Osteoblast (primary cell): Measurements from ENCODE around the gene FBXL7. TPM values are rescaled to one million over a fixed set of nuclear protein-coding genes. Genes with fewer than 3 reads are reported as not detected.

ENCODE experiments used
- DNase-seq: peaks from one replicate; pipeline ENCODE4 v3.0.0; 2011; ENCODE audit warnings: low spot score, mixed read lengths; ENCODE audit not compliant: insufficient read length; ENCODE audit errors: missing footprints
- H2AFZ ChIP-seq: 2 replicates; pipeline ENCODE4 v1.6.0; 2011; ENCODE audit warnings: mild to moderate bottlenecking, low read length
- H3K27ac ChIP-seq: 2 replicates; pipeline ENCODE4 v1.5.1; 2011; ENCODE audit warnings: mild to moderate bottlenecking, low read depth, low read length, moderate library complexity
- H3K27me3 ChIP-seq: 2 replicates; pipeline ENCODE4 v1.6.0; 2012; ENCODE audit warnings: mild to moderate bottlenecking, control low read depth, inconsistent platforms, low read length, moderate library complexity; ENCODE audit not compliant: insufficient read depth
- H3K36me3 ChIP-seq: 2 replicates; pipeline ENCODE4 v1.5.1; 2011; ENCODE audit warnings: mild to moderate bottlenecking, low read length, control low read depth, moderate library complexity; ENCODE audit not compliant: insufficient read depth
- H3K4me1 ChIP-seq: 2 replicates; pipeline ENCODE4 v1.5.1; 2011; ENCODE audit warnings: mild to moderate bottlenecking, low read length, control low read depth, moderate library complexity; ENCODE audit not compliant: insufficient read depth
- H3K4me2 ChIP-seq: 2 replicates; pipeline ENCODE4 v1.6.0; 2011; ENCODE audit warnings: mild to moderate bottlenecking, low read length; ENCODE audit not compliant: insufficient read depth
- H3K4me3 ChIP-seq: fragments of 200-600 bp; sonication (generic); 3 replicates; pipeline ENCODE4 v1.5.1; 2012; ENCODE audit warnings: mild to moderate bottlenecking, low read length, inconsistent platforms; ENCODE audit not compliant: insufficient read depth
- H3K79me2 ChIP-seq: 2 replicates; pipeline ENCODE4 v1.6.0; 2012; ENCODE audit warnings: mild to moderate bottlenecking, low read length, control low read depth, inconsistent platforms; ENCODE audit not compliant: insufficient read depth
- H3K9me3 ChIP-seq: 2 replicates; pipeline ENCODE4 v1.5.1; 2011; ENCODE audit warnings: low read depth, low read length, control low read depth
- H4K20me1 ChIP-seq: 2 replicates; pipeline ENCODE4 v1.6.0; 2012; ENCODE audit warnings: mild to moderate bottlenecking, low read length, control low read depth; ENCODE audit not compliant: insufficient read depth
- CTCF ChIP-seq: IDR thresholded peaks from 2 replicates; pipeline ENCODE4 v1.5.1; 2011; ENCODE audit warnings: mild to moderate bottlenecking, low read depth, low read length, moderate library complexity; ENCODE audit errors: extremely low read depth
- total RNA-seq: library from RNA; depleted of rRNA; stranded (reverse); fragments of >200 nt; gene quantifications from 2 replicates; pipeline ENCODE4 v1.2.3, GENCODE V29; 2012

The FBXL7 gene
- total RNA-seq, result 13.4 and 14.4 TPM in 2 replicates

GRCh38 chr5:15499528-15500324 lies at the start of gene FBXL7:
Gene FBXL7 (plus strand): TSS chr5:15500180.
- Histone ChIP-seq H3K4me3 (peak within 1 kb of the TSS; percentile 84), H3K27me3 (peaks cover 7% of the 10 kb centered on the region), H4K20me1 (no peaks in the 10 kb centered on the region), H3K4me1 (peaks cover 21% of the 10 kb centered on the region), H3K36me3 (no peaks in the 10 kb centered on the region), H2AFZ (peak within 1 kb of the TSS; percentile 97), H3K79me2 (peaks cover 26% of the 10 kb centered on the region), H3K4me2 (peak within 1 kb of the TSS; percentile 99), H3K27ac (peak within 1 kb of the TSS; percentile 85), H3K9me3 (no peaks in the 10 kb centered on the region)
- DNase-seq, result peak; percentile 96
- TF ChIP-seq CTCF, result peak; percentile 6

GRCh38 chr5:15450473-15450872 lies 49.5 kb upstream of the FBXL7 start:
- Histone ChIP-seq H4K20me1 (peaks cover 3% of the 10 kb centered on the region), H3K4me2 (no peak overlapping the region), H3K36me3 (no peaks in the 10 kb centered on the region), H3K27me3 (peaks cover 2% of the 10 kb centered on the region), H2AFZ (no peak overlapping the region), H3K79me2 (no peaks in the 10 kb centered on the region), H3K27ac (no peak overlapping the region), H3K4me1 (no peaks in the 10 kb centered on the region), H3K9me3 (no peaks in the 10 kb centered on the region), H3K4me3 (no peak overlapping the region)
- no peak for DNase-seq
- no peak for TF ChIP-seq CTCF

- Histone ChIP-seq H2AFZ (no peak overlapping the region), H3K36me3 (no peaks in the 10 kb centered on the region), H3K79me2 (no peaks in the 10 kb centered on the region), H3K27me3 (no peaks in the 10 kb centered on the region), H4K20me1 (peaks cover 3% of the 10 kb centered on the region), H3K4me1 (no peaks in the 10 kb centered on the region), H3K27ac (no peak overlapping the region), H3K4me2 (no peak overlapping the region), H3K4me3 (no peak overlapping the region), H3K9me3 (no peaks in the 10 kb centered on the region)
- TF ChIP-seq CTCF, result no peak
- DNase-seq, result no peak
Measured at GRCh38 chr5:15450949-15451348, 49.0 kb upstream of the FBXL7 start.

- no peak overlapping the region for H3K4me2 ChIP-seq
- DNase-seq, result no peak
Measured at GRCh38 chr5:15452030-15452429, 48.0 kb upstream of the FBXL7 start.

More at GRCh38 chr5:15452030-15452429, 48.0 kb upstream of the FBXL7 start:
- no peak for TF ChIP-seq CTCF
- no peak overlapping the region for H3K4me3 ChIP-seq
- H3K9me3 ChIP-seq, result no peaks in the 10 kb centered on the region
- no peaks in the 10 kb centered on the region for H3K36me3 ChIP-seq
- no peaks in the 10 kb centered on the region for H3K79me2 ChIP-seq
- H3K27me3 ChIP-seq, result no peaks in the 10 kb centered on the region
- peaks cover 3% of the 10 kb centered on the region for H4K20me1 ChIP-seq
- H3K4me1 ChIP-seq, result no peaks in the 10 kb centered on the region
- no peak overlapping the region for H2AFZ ChIP-seq
- H3K27ac ChIP-seq, result no peak overlapping the region
